Colonic mucosa (tissue), 4 donors: ENCODE data around the gene VPS37C. TPM values are rescaled to one million over a fixed set of nuclear protein-coding genes. Genes with fewer than 3 reads are reported as not detected.

ENCODE experiments used
- DNase-seq: peaks from one replicate; pipeline ENCODE4 v3.0.0-alpha.2; 2020
- H3K27ac ChIP-seq: fragments of 200-600 bp; one replicate; pipeline ENCODE4 v1.8.0; 2021
- H3K27me3 ChIP-seq: fragments of 200-600 bp; one replicate; pipeline ENCODE4 v1.8.0; 2021
- H3K36me3 ChIP-seq: fragments of 200-600 bp; one replicate; pipeline ENCODE4 v1.8.0; 2021
- H3K4me1 ChIP-seq: fragments of 200-600 bp; one replicate; pipeline ENCODE4 v1.8.0; 2021; ENCODE audit warnings: mild to moderate bottlenecking
- H3K4me3 ChIP-seq: fragments of 200-600 bp; one replicate; pipeline ENCODE4 v1.8.0; 2021
- H3K9ac ChIP-seq, 2 donors: one replicate each; pipeline ENCODE4 v1.7.0; 2013; ENCODE audit warnings: control low read depth in 2 of 2, low read depth in 2 of 2, low read length in 2 of 2
- H3K9me3 ChIP-seq: fragments of 200-600 bp; one replicate; pipeline ENCODE4 v1.8.0; 2021
- intact Hi-C: fragments of 100-400 bp; cut with DNase I; formaldehyde crosslinking; loops from one replicate; pipeline ENCODE4 v1.14.1; 2022
- total RNA-seq, 2 donors: library from RNA; stranded (reverse); fragmentation: NEBNext Ultra II Directional in 1 of 2; extraction: Animal tissue kit (Norgen Biotek cat#: 25700) in 1 of 2; gene quantifications; one replicate each; pipeline ENCODE4 v1.2.1, GENCODE V29; 2021
- TF ChIP-seq, protein P1 (sequence below): fragments of 200-600 bp; IDR thresholded peaks from one replicate; pipeline ENCODE4 v1.8.0; 2022; ENCODE audit warnings: antibody characterized with exemption, mild to moderate bottlenecking
- donor health status: healthy.
- donor health status: DM: no; HTN: no; CAD: no.
- donor health status: DM: no; HTN: no; CAD: no.

VPS37C gene
- total RNA-seq, 2 donors from 2014 or later = 26.8 to 35.4 TPM

GRCh38 chr11:61092908-61093763 is 68.1 kb downstream of the VPS37C start:
- H3K4me1 ChIP-seq = no peaks in the 10 kb centered on the region
- no peak overlapping the region for H3K9ac ChIP-seq
- H3K9me3 ChIP-seq = no peaks in the 10 kb centered on the region
- no peak for DNase-seq
- no peak overlapping the region for H3K4me3 ChIP-seq
- H3K36me3 ChIP-seq = no peaks in the 10 kb centered on the region
- no peaks in the 10 kb centered on the region for H3K27me3 ChIP-seq
- H3K27ac ChIP-seq = no peak overlapping the region
- TF ChIP-seq, protein P1, sequence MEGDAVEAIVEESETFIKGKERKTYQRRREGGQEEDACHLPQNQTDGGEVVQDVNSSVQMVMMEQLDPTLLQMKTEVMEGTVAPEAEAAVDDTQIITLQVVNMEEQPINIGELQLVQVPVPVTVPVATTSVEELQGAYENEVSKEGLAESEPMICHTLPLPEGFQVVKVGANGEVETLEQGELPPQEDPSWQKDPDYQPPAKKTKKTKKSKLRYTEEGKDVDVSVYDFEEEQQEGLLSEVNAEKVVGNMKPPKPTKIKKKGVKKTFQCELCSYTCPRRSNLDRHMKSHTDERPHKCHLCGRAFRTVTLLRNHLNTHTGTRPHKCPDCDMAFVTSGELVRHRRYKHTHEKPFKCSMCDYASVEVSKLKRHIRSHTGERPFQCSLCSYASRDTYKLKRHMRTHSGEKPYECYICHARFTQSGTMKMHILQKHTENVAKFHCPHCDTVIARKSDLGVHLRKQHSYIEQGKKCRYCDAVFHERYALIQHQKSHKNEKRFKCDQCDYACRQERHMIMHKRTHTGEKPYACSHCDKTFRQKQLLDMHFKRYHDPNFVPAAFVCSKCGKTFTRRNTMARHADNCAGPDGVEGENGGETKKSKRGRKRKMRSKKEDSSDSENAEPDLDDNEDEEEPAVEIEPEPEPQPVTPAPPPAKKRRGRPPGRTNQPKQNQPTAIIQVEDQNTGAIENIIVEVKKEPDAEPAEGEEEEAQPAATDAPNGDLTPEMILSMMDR = no peak
- intact Hi-C loops = no loop called here

DNA sequence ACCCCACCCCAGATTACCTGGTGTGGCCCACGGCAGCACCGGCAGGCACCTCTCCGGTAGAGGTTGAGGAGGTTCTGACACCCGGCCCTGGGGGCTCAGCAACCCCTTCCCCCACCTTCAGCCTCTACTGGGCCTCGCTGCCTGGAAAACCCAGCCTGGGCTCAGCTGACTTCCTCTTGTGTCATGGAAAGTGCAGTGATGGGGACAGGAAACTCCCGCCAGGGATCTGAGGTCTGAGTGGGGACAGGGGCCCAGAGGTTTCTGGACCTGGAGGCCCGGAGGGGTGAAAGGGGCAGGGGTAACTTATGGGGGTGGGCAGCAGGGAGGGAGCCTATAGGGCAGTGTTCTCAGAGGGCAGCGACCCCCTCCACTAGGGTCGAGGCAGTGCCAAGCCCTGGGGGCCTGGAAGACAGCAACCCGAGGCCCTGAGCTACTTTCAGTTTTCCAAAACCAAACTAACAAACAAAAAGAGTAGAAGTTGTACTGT is 68.9 kb downstream of the VPS37C start:
- no peak for DNase-seq
- no peaks in the 10 kb centered on the region for H3K36me3 ChIP-seq
- intact Hi-C loops = no loop called here
- H3K9me3 ChIP-seq = no peaks in the 10 kb centered on the region
- no peak overlapping the region for H3K9ac ChIP-seq
- H3K4me3 ChIP-seq = no peak overlapping the region
- no peak overlapping the region for H3K27ac ChIP-seq
- no peaks in the 10 kb centered on the region for H3K27me3 ChIP-seq
- TF ChIP-seq, protein P1 = no peak
- H3K4me1 ChIP-seq = no peaks in the 10 kb centered on the region

DNA sequence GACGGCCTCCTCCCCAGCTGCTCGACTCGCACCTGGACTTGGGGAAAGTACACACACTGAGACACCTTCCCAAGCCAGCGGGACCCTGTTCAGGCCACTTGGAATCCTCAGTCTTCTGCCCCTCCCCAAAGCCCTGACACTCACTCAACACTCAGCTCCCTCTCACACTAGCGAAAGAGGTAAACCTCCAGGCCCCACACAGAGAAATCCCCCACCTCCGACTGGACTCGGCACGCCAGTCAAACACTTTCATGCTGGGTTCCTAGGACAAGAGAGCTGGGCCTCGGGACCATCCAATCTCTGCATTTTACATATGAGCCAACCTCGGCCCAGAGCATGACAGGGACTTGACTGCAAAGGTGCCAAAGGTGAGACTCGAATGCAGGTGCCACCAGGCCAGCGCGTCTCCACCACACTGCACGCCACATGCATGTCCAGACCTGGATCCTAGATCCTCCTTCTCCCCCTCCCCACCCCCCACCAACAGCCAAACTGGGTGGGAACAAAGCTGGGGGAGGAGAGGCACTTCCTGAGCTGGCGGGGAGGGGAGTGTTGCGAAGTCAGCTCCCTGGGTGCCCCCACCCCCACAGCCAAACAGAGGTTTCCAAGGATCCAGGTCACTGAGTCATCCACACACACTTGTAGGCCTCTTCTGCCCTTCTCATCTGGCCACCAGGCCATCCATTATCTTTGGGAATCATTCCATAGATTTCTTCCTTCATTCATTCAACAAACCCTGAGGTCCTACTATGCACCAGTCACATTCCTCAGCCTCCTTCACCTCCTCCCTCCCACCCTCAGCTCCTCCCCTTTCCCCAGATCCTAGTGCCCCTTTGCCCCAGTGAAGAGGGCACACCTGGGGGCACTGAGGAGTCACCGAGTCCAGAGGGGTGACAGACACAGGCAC is 69.6 kb downstream of the VPS37C start:
- Histone ChIP-seq H3K36me3 (no peaks in the 10 kb centered on the region), H3K9ac (no peak overlapping the region), H3K27me3 (no peaks in the 10 kb centered on the region), H3K9me3 (no peaks in the 10 kb centered on the region), H3K27ac (no peak overlapping the region), H3K4me3 (no peak overlapping the region), H3K4me1 (no peaks in the 10 kb centered on the region)
- intact Hi-C loops = no loop called here
- TF ChIP-seq, protein P1 = no peak
- no peak for DNase-seq

- no peak overlapping the region for H3K4me3 ChIP-seq
- intact Hi-C loops = no loop called here
- no peaks in the 10 kb centered on the region for H3K4me1 ChIP-seq
- no peak overlapping the region for H3K9ac ChIP-seq
- H3K9me3 ChIP-seq = no peaks in the 10 kb centered on the region
- DNase-seq = no peak
- no peak overlapping the region for H3K27ac ChIP-seq
- H3K36me3 ChIP-seq = no peaks in the 10 kb centered on the region
- TF ChIP-seq, protein P1 = no peak
- no peaks in the 10 kb centered on the region for H3K27me3 ChIP-seq
Observed at GRCh38 chr11:61090982-61091372, 70.2 kb downstream of the VPS37C start.

DNA sequence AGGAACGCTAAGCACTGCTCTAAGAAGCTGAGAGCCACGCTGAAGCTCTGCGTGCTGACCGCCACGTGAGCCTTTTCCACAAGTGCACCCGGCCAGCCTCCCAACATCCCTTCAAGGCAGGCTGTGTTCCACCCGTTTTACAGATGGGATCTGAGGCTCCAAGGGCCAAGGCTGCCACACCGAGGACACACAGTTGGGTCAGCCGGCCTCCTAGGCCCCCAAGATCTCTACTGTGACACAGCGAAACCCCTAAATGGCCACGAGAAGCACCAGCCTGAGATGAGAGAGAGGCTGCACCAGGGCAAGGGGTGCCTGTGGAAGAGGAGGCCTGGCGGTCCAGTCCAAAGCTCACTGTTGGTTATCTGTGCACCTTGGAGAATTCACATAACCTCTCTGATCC is 70.7 kb downstream of the VPS37C start:
- Histone ChIP-seq H3K9ac (no peak overlapping the region), H3K27ac (no peak overlapping the region), H3K9me3 (no peaks in the 10 kb centered on the region), H3K27me3 (no peaks in the 10 kb centered on the region), H3K4me1 (no peaks in the 10 kb centered on the region), H3K4me3 (no peak overlapping the region), H3K36me3 (no peaks in the 10 kb centered on the region)
- TF ChIP-seq, protein P1 = no peak
- DNase-seq = no peak
- intact Hi-C loops = no loop called here
